NCI-H1694 treated with DMSO at 0.1 percent for 48 hours (cell line): Measurements from ENCODE around the gene CBS.
"Not testable (repeated sequence)": the region's sequence is repeated elsewhere in the genome, so short reads cannot be mapped to it uniquely, and the experiment has no call there.

Source experiments
- DNase-seq: peaks from one replicate; lab custom pipeline; 2025; lab: John Stamatoyannopoulos, UW

Gene CBS

DNA sequence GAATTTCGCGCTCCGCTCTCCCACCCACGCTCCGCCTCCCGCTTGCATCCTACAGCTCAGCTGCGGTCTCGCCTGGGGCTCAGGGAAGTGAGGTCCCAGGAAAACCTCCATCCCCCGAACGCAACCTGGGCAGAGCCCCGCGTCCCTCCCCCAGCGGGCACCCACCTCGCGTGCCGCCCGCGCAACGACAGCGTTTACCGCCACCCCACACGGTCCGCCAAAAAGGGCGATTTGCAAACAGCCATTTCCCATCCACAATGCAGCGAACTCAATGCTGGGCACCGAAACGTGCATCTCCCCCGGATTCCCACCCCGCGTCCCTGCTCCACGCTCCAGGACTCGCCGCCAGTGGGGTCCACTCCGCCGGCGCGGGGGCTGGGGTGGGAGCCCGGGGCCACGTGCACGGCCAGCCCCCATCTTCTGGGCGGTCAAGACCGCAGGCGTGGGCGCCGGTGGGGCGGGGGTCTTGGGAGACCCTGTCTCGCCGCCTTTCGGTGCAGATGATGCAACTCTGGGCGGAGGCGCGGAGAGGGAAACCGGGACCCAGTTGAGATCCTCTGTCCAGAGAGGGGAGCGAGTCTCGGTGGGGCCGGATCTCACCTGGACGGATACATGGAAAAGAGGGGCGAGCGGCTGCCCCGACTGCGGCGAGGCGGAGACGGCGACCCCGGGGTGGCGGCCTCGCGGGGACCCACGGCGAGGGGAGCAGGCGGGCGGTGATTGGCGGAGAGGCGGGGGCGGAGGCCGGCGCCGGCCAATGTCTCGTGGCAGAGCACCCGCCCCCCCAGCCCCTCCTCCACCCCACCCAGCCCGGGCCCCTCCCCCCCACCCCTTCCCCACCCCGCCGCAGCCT, at the start of gene CBS:
Gene CBS (minus strand): TSS at position 666 of the 853 bp plus-strand sequence. CDS start 3,642 bp downstream, outside the sequence.
- DNase-seq: not testable (repeated sequence)

- DNase-seq: not testable (repeated sequence)
Measured at GRCh38 chr21:43115956-43116355, 40.3 kb upstream of the CBS start.

DNA sequence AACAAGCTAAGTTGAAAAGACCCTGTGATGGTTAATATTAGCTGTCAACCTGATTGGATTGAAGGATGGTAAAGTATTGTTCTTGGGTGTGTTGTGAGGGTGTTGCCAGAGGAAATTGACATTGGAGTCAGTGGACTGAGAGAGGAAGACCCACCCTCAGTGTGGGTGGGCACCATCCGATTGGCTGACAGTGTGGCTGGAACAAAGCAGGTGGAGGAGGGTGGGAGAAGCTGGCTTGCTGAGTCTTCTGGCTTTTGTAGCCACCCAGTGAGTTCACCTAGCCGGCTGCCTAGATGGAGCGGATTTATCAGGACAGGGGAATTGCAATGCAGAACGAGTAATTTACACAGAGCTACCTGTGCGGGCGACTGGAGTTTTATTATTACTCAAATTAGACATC, 38.8 kb upstream of the CBS start:
- DNase-seq: not testable (repeated sequence)

- DNase-seq: not testable (repeated sequence)
Measured at GRCh38 chr21:43109006-43109405, 33.4 kb upstream of the CBS start.

DNA sequence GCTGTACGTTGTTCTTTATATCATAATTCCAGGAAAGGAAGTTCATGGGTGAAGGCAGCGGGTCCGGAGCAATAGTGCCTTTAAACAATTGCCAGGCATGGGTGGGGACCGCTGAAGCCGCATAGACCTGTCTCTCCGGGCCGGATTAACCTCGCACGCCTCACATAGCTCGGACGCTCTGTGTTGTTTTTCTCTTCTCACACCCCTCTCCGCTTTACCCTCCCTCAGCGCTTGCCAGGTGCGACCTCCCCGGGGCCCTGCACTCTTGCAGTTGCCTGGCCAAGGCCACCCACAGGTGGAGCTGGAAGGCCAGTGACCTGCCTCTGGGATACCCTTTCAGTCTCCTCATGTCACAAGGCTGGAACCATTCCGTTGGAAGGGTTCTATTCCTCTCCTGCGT, 32.5 kb upstream of the CBS start:
- DNase-seq: not testable (repeated sequence)

- not testable (repeated sequence) for DNase-seq
Measured at GRCh38 chr21:43107794-43108137, 32.1 kb upstream of the CBS start.

GRCh38 chr21:43106965-43107793, 31.5 kb upstream of the CBS start, which contains the start of gene U2AF1:
TSS of gene U2AF1 (minus strand) at chr21:43107570. CDS start at chr21:43107494, 76 bp downstream.
- DNase-seq: not testable (repeated sequence)

DNA sequence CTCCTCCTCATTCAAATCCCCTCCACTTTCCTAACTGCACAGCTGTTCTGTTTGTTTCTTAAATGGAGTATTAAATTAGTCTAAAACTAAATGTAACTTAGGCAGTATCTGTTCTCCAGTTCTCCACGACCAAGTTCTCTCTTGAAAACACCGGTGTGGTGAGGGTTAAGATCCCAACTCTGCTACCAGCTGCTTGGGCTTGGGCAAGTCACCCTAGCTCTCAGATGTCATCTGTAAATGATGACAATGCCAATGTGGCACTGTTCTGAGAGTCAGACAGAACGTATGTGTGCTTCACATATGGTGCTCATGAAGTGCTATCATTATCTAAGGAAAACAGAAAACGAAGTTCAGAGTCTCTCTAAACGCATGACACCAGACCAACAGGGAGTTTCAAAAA, 29.0 kb upstream of the CBS start:
- not testable (repeated sequence) for DNase-seq

DNA sequence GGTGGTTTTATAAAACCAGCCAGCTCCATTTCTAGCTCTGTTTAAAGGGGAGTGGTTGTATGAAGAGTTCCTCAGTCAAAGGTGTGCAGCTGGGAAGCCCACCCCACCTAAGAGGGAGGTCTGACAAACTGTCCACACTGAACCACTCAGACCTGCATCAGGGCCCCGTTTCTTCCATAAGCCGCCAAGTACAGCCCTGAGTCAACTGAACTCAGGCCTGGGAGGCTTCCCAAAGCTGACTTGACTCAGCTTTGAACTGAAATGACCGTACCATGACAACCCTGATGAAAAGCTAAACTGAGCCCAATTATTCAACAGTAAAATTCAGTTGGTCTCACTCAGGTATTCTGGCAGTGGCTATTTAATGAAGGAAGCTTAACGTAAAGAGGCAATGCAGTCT, 26.6 kb upstream of the CBS start:
- DNase-seq: not testable (repeated sequence)

DNA sequence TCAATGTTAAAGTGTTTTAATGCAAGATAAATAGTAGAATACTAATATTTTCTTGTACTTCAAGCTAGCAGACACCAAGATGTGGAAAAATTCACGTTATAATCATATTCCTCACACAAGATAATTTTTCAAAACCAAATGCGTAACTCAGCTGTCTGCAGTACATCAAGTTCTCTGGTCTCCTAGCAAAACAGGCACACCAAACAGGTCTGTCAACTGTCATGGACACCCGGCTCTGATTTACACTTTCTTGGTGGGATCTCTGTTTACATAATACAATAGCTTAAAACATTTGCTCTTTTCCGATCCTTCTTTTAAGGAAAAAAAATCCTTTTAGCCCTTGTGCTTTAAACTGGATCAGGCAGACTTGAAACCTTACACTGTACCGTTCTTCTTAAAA, 26.0 kb upstream of the CBS start:
- DNase-seq: not testable (repeated sequence)

GRCh38 chr21:43101000-43101399, 25.4 kb upstream of the CBS start:
- DNase-seq: not testable (repeated sequence)

- DNase-seq: not testable (repeated sequence)
Measured at GRCh38 chr21:43091979-43092614, 16.5 kb upstream of the CBS start.

GRCh38 chr21:43090947-43091346, 15.3 kb upstream of the CBS start:
- DNase-seq: not testable (repeated sequence)

GRCh38 chr21:43089463-43089862, 13.8 kb upstream of the CBS start:
- not testable (repeated sequence) for DNase-seq

GRCh38 chr21:43082587-43083300, 7.1 kb upstream of the CBS start:
- DNase-seq: not testable (repeated sequence)

DNA sequence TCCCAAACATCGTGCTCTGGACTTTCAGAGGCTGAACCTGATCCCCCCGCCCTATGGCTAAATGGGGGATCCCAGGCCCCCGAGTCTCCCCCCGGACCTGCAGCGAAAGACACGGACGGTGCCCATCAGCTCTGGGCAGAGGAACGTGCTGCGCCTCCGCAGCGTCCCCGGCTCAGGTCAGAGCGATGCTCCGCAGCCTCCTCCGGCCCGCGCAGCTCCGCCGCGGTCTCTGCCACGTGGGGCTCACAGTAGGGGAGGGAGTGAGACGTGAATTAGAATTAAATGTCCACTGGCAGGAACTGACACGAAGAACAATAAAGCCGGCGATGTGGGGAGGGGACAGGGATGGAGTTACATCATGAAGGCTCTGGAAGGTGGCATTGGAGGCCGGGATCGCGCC, 1.0 kb upstream of the CBS start:
- DNase-seq: not testable (repeated sequence)

GRCh38 chr21:43076023-43076637, 495 bp upstream of the CBS start:
- not testable (repeated sequence) for DNase-seq

GRCh38 chr21:43074401-43075169, 1.1 kb downstream of the CBS start:
- not testable (repeated sequence) for DNase-seq

DNA sequence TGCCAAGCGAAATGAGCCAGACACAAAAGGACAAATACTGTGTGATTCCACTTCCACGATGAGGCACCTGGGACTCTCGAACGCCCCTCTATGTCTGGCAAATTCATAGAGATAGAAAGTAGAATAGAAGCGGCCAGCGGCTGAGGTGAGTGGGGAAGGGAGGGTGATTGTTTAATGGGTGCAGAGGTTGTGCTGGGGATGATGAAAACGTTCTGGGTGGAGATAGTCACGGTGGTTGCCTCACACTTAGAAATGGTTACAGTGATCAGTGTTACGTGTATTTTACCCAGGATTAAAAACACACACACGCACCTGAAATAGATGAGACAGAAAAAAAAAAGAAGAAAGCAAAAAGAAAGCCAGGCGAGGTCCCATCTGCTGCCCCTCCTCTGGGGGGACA, 2.9 kb downstream of the CBS start:
- DNase-seq: not testable (repeated sequence)

DNA sequence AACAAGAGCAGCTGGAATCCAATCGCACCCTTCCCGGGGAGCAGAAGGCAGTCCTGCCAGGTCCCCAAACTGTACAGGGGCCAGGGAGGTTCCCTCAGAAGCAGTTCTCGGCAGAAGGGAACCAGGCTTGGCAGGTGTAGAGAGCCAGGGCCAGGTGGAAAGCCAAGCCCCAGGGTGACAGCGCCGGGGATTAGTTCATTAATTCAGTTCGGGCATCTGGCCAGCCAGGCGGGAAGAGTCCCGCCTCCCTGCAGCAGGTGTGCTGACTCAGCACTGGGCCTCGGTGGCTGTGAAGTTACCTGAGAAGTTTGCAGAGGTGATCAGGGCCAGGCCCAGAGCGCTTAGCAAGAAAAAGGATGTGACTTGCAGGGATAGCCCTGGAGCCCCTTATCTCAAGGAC, 6.0 kb downstream of the CBS start:
- DNase-seq: not testable (repeated sequence)
